Epidermal melanocyte (primary cell): ENCODE results near the gene ARHGAP36.

ENCODE experiments used
- DNase-seq: peaks from one replicate; pipeline ENCODE4 v3.0.0; 2011; ENCODE audit warnings: low spot score; ENCODE audit not compliant: insufficient read length

The ARHGAP36 gene

GRCh38 chrX:131068945-131069719, 11.0 kb downstream of the ARHGAP36 start:
- DNase-seq: no peak

DNA sequence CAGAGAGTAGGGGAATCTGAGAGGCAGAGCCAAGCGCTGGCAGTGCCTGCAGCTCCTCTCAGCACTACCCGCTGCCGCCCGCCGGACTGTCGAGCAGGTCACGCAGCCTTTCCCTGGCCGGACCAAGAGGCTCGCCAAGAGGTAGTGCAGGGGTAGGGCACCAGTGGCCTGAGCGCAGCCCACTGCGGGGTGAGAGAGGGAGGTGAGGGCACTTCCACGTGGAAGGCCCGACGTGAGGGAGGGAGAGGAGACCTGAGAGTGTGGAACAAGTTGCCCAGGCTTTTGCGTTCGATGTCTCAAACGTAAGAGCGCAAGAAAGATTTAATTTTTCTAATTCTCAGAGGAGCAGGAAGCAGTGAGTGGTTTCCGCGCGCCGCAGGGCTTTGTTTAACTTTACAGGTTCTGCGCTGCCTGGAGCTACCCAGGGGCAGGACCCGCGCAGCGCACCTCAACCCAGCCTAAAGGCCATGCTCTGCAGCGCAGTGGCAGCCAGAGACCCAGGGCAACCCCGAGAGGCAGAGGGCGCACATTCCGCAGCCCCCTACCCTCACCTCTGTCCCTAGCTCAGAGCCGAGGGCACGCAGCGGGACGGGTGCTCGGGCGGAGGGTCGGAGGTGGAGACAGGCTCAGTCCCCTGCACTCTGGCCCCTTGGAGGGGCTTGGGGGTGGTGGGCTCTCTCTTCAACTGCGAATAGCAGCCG, 14.9 kb downstream of the ARHGAP36 start:
- DNase-seq: no peak

DNA sequence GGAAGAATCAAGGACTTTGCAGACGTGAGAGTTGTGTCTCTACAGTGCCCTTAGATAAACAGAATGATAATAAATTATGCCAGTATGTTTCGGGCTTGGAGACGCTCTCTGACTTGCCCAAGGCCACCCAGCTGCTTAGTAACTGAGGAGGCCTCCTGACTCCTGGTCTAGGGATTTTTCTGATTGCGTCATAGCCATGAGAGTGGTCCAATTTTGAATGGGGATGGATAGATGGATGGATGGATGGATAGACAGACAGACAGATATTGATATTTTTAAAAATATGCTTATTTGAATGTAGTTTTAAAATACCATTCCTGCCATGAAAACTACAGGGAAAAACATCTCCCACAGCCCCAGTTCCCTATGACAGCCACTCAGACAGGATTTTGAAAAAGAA, 15.5 kb downstream of the ARHGAP36 start:
- DNase-seq: no peak

DNA sequence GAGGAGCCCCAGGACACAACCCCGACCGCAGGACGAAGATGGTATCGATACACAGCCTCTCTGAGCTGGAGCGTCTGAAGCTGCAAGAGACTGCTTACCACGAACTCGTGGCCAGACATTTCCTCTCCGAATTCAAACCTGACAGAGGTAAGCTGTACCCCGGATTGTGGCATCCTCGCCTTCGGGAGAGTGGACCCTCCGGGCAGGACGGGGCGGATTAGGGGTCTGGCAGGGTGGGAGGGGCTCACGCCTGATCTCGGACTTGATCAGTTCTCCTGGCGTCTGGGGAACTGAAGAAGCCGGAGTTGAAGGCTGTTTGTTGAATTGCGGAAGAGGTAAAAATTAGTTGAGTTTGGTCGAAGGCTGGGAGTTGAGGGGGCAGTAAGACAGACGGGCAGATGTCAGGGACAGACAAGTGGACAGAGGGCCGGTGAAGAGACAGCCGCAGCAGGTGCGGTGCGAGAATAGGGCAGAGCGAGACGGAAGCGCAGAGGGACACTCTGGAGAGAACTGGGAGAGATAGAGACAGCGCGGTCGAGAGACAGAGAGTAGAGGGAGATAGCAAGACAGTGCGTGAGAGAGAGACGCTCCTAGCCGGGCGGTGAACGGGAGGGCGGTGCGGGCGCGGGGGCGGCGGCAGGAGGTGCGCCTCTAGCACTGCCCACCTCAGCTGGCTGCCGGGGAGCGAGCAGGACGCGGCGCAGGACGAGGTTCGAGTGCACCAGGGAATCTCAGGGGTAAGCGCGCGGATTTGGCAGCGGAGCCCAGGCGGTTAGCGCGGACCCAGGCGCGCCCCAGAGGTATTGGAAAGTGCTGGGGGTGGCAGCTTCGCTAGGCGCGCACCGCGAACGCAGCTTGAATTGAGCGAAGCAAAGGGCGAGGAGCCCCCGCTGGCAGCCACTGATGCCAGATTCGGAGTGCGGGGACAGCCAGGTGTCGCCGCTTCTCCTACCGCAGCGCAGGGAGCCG, 23.9 kb downstream of the ARHGAP36 start:
- no peak for DNase-seq

- no peak for DNase-seq
These were observed 25.5 kb downstream of the ARHGAP36 start for GRCh38 chrX:131083510-131084142.

- DNase-seq: no peak
These were observed 26.0 kb downstream of the ARHGAP36 start for GRCh38 chrX:131084145-131084544.

- DNase-seq: no peak
These were observed 78.6 kb downstream of the ARHGAP36 start for GRCh38 chrX:131136776-131137175.

DNA sequence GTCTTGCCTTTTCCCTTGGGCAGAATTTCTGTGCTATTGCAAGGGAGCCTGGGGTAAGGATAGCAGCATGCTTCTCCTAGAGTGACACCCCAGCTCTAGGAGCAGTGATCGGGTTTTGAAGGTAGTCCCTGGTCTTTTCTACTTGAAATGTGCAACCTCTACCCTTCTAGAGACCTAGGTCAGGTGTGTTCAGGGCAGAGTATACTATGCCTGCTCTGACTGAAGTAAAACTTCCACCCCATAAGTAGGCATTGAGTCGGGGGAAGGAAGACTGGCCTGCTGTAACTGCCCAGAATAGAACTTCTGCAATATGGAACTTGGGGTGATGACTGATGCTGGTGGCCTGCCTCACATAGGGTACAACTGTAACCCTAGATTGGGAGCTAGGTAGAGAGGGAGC, 80.9 kb downstream of the ARHGAP36 start:
- no peak for DNase-seq
